HCEC 1CT (cell line): ENCODE results near the gene MOGAT3.
A peak's percentile ranks its signal among the peaks of the same experiment; 100 is the strongest.

Source experiments
- DNase-seq: peaks from one replicate; pipeline ENCODE4 v3.0.0-alpha.2; 2017

The MOGAT3 gene

GRCh38 chr7:101156866-101157589 lies 43.8 kb downstream of the MOGAT3 start:
- DNase-seq = no peak

GRCh38 chr7:101156277-101156676 lies 44.6 kb downstream of the MOGAT3 start:
- no peak for DNase-seq

- no peak for DNase-seq
Measured at GRCh38 chr7:101155303-101155702, 45.5 kb downstream of the MOGAT3 start.

- no peak for DNase-seq
Measured at GRCh38 chr7:101154693-101155102, 46.1 kb downstream of the MOGAT3 start.

GRCh38 chr7:101153969-101154692 lies 46.7 kb downstream of the MOGAT3 start, which contains the start of gene AP1S1:
AP1S1 (plus strand) TSS chr7:101154476; CDS start chr7:101154515, 39 bp downstream.
- DNase-seq = peak; percentile 86

- DNase-seq = no peak
Measured at GRCh38 chr7:101151908-101152651, 48.8 kb downstream of the MOGAT3 start.
